Lung (tissue), 12 donors: ENCODE results near the gene NME3. TPM values are rescaled to one million over a fixed set of nuclear protein-coding genes. Genes with fewer than 3 reads are reported as not detected.

Experiments used
- ATAC-seq: fragments of 200-7000 bp; cut with Tn5 transposase; one replicate; pipeline ENCODE4 v1.9.1; 2020; ENCODE audit warnings: moderate number of reproducible peaks; ENCODE audit not compliant: insufficient read depth, low FRiP score
- DNase-seq, 3 donors: peaks; one replicate each; pipeline ENCODE4 v3.0.0-alpha.2; 2013 to 2017
- H3K27ac ChIP-seq, 2 donors: one replicate each; pipeline ENCODE4 v1.5.1; 2013; ENCODE audit warnings: mild to moderate bottlenecking in 2 of 2, moderate library complexity in 2 of 2, control low read depth in 1 of 2, inconsistent platforms in 1 of 2, low read depth in 1 of 2, low read length in 1 of 2
- H3K27me3 ChIP-seq, 3 donors: one replicate each; pipeline ENCODE4 v1.5.1; 2013; ENCODE audit warnings: low read length in 2 of 3; ENCODE audit not compliant: control insufficient read depth in 3 of 3, insufficient read depth in 3 of 3
- H3K36me3 ChIP-seq, 4 donors: one replicate each; pipeline ENCODE4 v1.5.1; 2013; ENCODE audit warnings: low read length in 4 of 4, mild to moderate bottlenecking in 1 of 4, moderate library complexity in 1 of 4; ENCODE audit not compliant: control insufficient read depth in 4 of 4, insufficient read depth in 4 of 4
- H3K4me1 ChIP-seq, 5 donors: one replicate each; pipeline ENCODE4 v1.5.1; 2013; ENCODE audit warnings: low read length in 5 of 5, mild to moderate bottlenecking in 2 of 5, moderate library complexity in 1 of 5; ENCODE audit not compliant: control insufficient read depth in 5 of 5, insufficient read depth in 5 of 5
- H3K4me3 ChIP-seq: one replicate; pipeline ENCODE4 v1.5.1; 2013; ENCODE audit warnings: mild to moderate bottlenecking, control low read depth, moderate library complexity
- H3K9ac ChIP-seq, 2 donors: one replicate each; pipeline ENCODE4 v1.5.1; 2013; ENCODE audit warnings: low read length in 2 of 2, control low read depth in 1 of 2; ENCODE audit not compliant: insufficient read depth in 1 of 2
- H3K9me3 ChIP-seq, 4 donors: one replicate each; pipeline ENCODE4 v1.5.1; 2013; ENCODE audit warnings: low read length in 3 of 4, mild to moderate bottlenecking in 1 of 4, moderate library complexity in 1 of 4; ENCODE audit not compliant: control insufficient read depth in 4 of 4, insufficient read depth in 3 of 4
- WGBS, 2 donors: extraction: QIAGEN DNeasy Blood & Tissue Kit; methylation state at CpG; one replicate each; pipeline ENCODE4 v1.1.7; 2013; 5-methylcytosine and 5-hydroxymethylcytosine counted together
- polyA plus RNA-seq, 2 donors: library from polyadenylated mRNA; stranded (reverse); fragments of 200-250 nt; gene quantifications; one replicate each; pipeline ENCODE4 v1.2.1, GENCODE V29; 2013
- total RNA-seq, 2 donors: library from RNA; depleted of rRNA in 1 of 2; stranded (reverse); fragments of >200 nt in 1 of 2; gene quantifications; one replicate each; pipeline ENCODE4 v1.2.1, GENCODE V29; 2014 to 2021
- TF ChIP-seq, protein P1 (sequence below): IDR thresholded peaks from 2 replicates; pipeline ENCODE4 v1.5.1; 2012; ENCODE audit warnings: mild to moderate bottlenecking; ENCODE audit errors: control extremely low read depth, extremely low read depth
- donor health status: control.
- donor health status: control.
- donor health status: Bipolar disorder and iron deficiency.
- donor health status: healthy.
- donor health status: DM: yes; HTN: yes; CAD: no.

NME3 gene
- total and polyA plus RNA-seq, 4 donors: 25.1 to 197 (median 66.9) TPM

DNA sequence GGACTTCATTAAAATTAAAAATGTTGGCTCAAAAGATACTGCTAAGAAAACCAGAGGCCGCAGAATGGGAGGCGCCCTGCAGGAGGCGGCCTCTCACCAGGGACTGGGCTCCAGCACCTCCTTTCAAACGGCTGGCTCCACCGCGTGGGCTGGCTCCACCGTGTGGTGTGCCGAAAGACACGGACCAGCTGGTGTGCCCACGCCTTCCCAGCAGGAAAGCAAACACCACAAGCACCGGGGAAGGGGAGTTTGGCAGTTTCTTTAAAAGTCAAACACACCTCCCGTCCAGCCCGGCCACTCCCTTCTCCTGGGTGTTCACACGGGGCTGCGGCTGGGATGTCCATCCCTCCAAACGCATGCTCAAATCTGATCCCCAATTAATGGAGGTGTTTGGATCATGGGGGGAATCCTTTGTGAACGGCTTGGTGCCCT lies 41.4 kb upstream of the NME3 start:
- Histone ChIP-seq H3K27ac (no peak overlapping the region), H3K36me3 (peaks cover 2 to 43% (median 5%) of the 10 kb centered on the region in 4 donors), H3K9ac (no peak overlapping the region), H3K4me1 (peaks cover 0 to 13% (median 0%) of the 10 kb centered on the region in 5 donors), H3K27me3 (no peaks in the 10 kb centered on the region), H3K9me3 (no peaks in the 10 kb centered on the region), H3K4me3 (no peak overlapping the region)
- WGBS, 2 donors: 25 to 30% methylated on average over 17 of the region's 17 CpGs
- peak; percentile 89 for ATAC-seq
- TF ChIP-seq, protein P1, sequence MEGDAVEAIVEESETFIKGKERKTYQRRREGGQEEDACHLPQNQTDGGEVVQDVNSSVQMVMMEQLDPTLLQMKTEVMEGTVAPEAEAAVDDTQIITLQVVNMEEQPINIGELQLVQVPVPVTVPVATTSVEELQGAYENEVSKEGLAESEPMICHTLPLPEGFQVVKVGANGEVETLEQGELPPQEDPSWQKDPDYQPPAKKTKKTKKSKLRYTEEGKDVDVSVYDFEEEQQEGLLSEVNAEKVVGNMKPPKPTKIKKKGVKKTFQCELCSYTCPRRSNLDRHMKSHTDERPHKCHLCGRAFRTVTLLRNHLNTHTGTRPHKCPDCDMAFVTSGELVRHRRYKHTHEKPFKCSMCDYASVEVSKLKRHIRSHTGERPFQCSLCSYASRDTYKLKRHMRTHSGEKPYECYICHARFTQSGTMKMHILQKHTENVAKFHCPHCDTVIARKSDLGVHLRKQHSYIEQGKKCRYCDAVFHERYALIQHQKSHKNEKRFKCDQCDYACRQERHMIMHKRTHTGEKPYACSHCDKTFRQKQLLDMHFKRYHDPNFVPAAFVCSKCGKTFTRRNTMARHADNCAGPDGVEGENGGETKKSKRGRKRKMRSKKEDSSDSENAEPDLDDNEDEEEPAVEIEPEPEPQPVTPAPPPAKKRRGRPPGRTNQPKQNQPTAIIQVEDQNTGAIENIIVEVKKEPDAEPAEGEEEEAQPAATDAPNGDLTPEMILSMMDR: peak; percentile 30
- peak; percentile 91 to 94 (median 92) for DNase-seq

DNA sequence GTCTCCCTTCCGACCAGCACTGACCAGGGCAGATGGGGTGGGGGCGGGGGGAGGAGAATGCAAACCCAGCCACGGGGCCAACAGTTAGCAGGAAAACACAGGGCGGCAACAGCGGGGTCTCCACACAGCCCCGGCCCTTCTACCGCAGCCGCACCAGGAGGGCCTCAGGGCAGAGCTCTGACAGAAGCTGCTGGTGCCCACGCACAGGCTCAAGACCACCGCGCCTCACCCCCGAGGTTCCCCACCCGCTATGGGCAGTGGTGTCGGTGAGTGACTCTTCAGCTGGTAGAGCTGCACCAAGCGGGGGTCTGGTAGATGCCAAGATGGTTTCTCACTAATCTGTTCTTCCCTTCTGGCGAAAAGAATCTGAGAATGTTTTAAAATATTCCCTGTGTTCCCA lies 39.2 kb upstream of the NME3 start:
- H3K36me3 ChIP-seq: peaks cover 3 to 33% (median 7%) of the 10 kb centered on the region in 4 donors
- 94 to 96% methylated on average over 16 of the region's 16 CpGs for WGBS, 2 donors
- no peak for DNase-seq

DNA sequence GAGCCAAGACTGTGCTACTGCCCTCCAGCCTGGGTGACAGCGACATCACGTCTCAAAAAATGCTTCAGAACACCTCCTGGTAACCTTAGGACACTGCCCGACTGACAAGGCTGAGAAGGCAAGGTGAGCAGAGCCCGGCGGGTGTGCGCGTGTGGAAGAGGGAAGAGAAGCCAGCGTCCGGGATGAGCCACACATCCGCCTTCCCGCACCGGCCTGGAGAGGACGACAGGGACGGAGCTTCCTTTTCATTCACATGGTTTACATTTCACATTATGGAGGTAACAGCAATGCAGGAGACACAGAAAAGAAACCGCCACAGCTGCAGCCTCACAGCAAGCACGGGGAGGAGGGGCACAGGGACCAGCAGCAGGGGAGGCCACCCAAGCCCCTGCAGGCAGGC lies 38.8 kb upstream of the NME3 start:
- Histone ChIP-seq H3K36me3 (peaks cover 2 to 30% (median 6%) of the 10 kb centered on the region in 4 donors), H3K9me3 (no peaks in the 10 kb centered on the region), H3K9ac (no peak overlapping the region), H3K27ac (no peak overlapping the region), H3K27me3 (no peaks in the 10 kb centered on the region), H3K4me3 (no peak overlapping the region), H3K4me1 (peaks cover 0 to 13% (median 0%) of the 10 kb centered on the region in 5 donors)
- 97% methylated on average over 13 to 16 of the region's 16 CpGs for WGBS, 2 donors
- no peak for DNase-seq
- TF ChIP-seq, protein P1: no peak
- no peak for ATAC-seq

More for the DNA sequence above, 39.2 kb upstream of the NME3 start:
- Histone ChIP-seq H3K4me3 (no peak overlapping the region), H3K9ac (no peak overlapping the region), H3K9me3 (no peaks in the 10 kb centered on the region), H3K4me1 (peaks cover 0 to 13% (median 0%) of the 10 kb centered on the region in 5 donors), H3K27ac (no peak overlapping the region), H3K27me3 (no peaks in the 10 kb centered on the region)
- TF ChIP-seq, protein P1: no peak
- no peak for ATAC-seq

DNA sequence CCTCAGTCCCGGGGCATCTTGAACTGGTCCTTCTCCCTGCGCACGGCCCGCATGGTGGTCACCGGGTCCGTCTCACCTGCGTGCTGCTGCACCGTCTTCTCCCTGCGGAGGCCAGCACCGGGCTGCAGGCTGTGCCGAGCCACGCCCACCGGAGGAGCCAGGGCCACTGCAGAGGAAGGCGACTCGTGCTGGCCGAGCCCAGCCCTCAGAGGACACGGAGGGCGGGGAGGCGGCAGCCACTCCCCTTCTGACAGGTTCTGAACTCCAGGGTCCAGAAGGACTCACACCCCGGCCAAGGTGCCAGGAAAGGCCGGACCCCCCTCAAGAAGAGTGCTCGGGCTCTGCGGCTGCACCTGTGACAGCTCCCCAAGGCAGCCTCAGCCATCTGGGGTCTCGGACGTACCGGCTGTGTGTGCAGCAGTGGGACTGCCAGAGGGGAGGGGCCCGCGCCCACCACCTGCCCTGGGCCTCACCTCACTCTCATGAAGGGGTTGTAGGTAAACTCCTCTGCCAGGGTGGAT lies 38.0 kb upstream of the NME3 start:
- Histone ChIP-seq H3K27ac (no peak overlapping the region), H3K4me3 (no peak overlapping the region), H3K27me3 (no peaks in the 10 kb centered on the region), H3K36me3 (peaks cover 0 to 29% (median 6%) of the 10 kb centered on the region in 4 donors), H3K4me1 (peaks cover 0 to 13% (median 0%) of the 10 kb centered on the region in 5 donors), H3K9me3 (no peaks in the 10 kb centered on the region), H3K9ac (no peak overlapping the region)
- WGBS, 2 donors: 75 to 84% methylated on average over 27 to 28 of the region's 28 CpGs
- ATAC-seq (no peak), DNase-seq (no peak)
- TF ChIP-seq, protein P1: no peak
